ENCODE results near the gene NTM.

GRCh38 chr11:132030896-132031295 is 660.5 kb downstream of the NTM start:
- TF ChIP-seq SP1 (IDR thresholded peaks at IDR 0.05): no peak
- no peak for TF ChIP-seq ARNT (IDR thresholded peaks at IDR 0.05)
- no peak for TF ChIP-seq FOXK2 (IDR thresholded peaks at IDR 0.05)
